H9 (cell line): ENCODE measurements around the gene DCPS. TPM values are rescaled to one million over a fixed set of nuclear protein-coding genes. Genes with fewer than 3 reads are reported as not detected.
A peak's percentile ranks its signal among the peaks of the same experiment; 100 is the strongest.

Experiments
- DNase-seq: peaks from one replicate; pipeline ENCODE4 v3.0.0-alpha.2; 2017
- H2AFZ ChIP-seq: one replicate; pipeline ENCODE4 v1.6.1; 2013; ENCODE audit warnings: mild to moderate bottlenecking, low read length, control low read depth, moderate library complexity
- H2AK5ac ChIP-seq: 2 replicates; pipeline ENCODE4 v1.6.1; 2013; ENCODE audit warnings: low read length, control low read depth, mixed read lengths; ENCODE audit not compliant: insufficient read length
- H2BK120ac ChIP-seq: one replicate; pipeline ENCODE4 v1.6.1; 2013; ENCODE audit warnings: low read depth, mild to moderate bottlenecking, low read length, control low read depth, inconsistent platforms; ENCODE audit not compliant: poor library complexity, severe bottlenecking
- H2BK12ac ChIP-seq: 2 replicates; pipeline ENCODE4 v1.6.1; 2013; ENCODE audit warnings: low read length, control low read depth, mixed read lengths, low read depth; ENCODE audit not compliant: insufficient read length
- H2BK15ac ChIP-seq: 2 replicates; pipeline ENCODE4 v1.6.1; 2013; ENCODE audit warnings: low read depth, low read length, control low read depth
- H2BK20ac ChIP-seq: one replicate; pipeline ENCODE4 v1.6.1; 2013; ENCODE audit warnings: low read depth, mild to moderate bottlenecking, low read length, control low read depth, inconsistent platforms; ENCODE audit not compliant: poor library complexity, severe bottlenecking
- H2BK5ac ChIP-seq: 2 replicates; pipeline ENCODE4 v1.6.1; 2013; ENCODE audit warnings: low read length, control low read depth, mixed read lengths; ENCODE audit not compliant: insufficient read length
- H3K14ac ChIP-seq: 2 replicates; pipeline ENCODE4 v1.6.1; 2013; ENCODE audit warnings: low read length, control low read depth; ENCODE audit not compliant: insufficient read depth
- H3K18ac ChIP-seq: 2 replicates; pipeline ENCODE4 v1.6.1; 2013; ENCODE audit warnings: low read depth, mild to moderate bottlenecking, mixed read lengths, low read length, control low read depth; ENCODE audit not compliant: insufficient read length
- H3K23ac ChIP-seq: 2 replicates; pipeline ENCODE4 v1.6.1; 2013; ENCODE audit warnings: low read length, control low read depth, mixed read lengths, low read depth; ENCODE audit not compliant: insufficient read length
- H3K23me2 ChIP-seq: 2 replicates; pipeline ENCODE4 v1.6.1; 2013; ENCODE audit warnings: low read depth, mild to moderate bottlenecking, mixed read lengths, low read length, control low read depth; ENCODE audit not compliant: insufficient read length, poor library complexity, severe bottlenecking
- H3K27ac ChIP-seq: 2 replicates; pipeline ENCODE4 v1.5.1; 2013; ENCODE audit warnings: low read length, control low read depth, mixed read lengths, low read depth; ENCODE audit not compliant: insufficient read length
- H3K27me3 ChIP-seq: 2 replicates; pipeline ENCODE4 v1.6.1; 2013; ENCODE audit warnings: low read length, control low read depth, inconsistent platforms; ENCODE audit not compliant: insufficient read depth
- H3K4ac ChIP-seq: 2 replicates; pipeline ENCODE4 v1.6.1; 2013; ENCODE audit warnings: low read depth, mild to moderate bottlenecking, control low read depth, inconsistent platforms, low read length, moderate library complexity
- H3K4me1 ChIP-seq: 2 replicates; pipeline ENCODE4 v1.6.1; 2013; ENCODE audit warnings: low read length, control low read depth, inconsistent platforms; ENCODE audit not compliant: insufficient read depth
- H3K4me2 ChIP-seq: 2 replicates; pipeline ENCODE4 v1.6.1; 2013; ENCODE audit warnings: low read length, control low read depth, mixed read lengths; ENCODE audit not compliant: insufficient read length, insufficient read depth
- H3K56ac ChIP-seq: 2 replicates; pipeline ENCODE4 v1.6.1; 2013; ENCODE audit warnings: low read depth, mild to moderate bottlenecking, mixed read lengths, low read length, control low read depth; ENCODE audit not compliant: insufficient read length
- H3K79me1 ChIP-seq: 2 replicates; pipeline ENCODE4 v1.6.1; 2013; ENCODE audit warnings: low read depth, mild to moderate bottlenecking, moderate library complexity, low read length, control low read depth, inconsistent platforms; ENCODE audit not compliant: insufficient read depth, poor library complexity, severe bottlenecking
- H3K79me2 ChIP-seq: 2 replicates; pipeline ENCODE4 v1.6.1; 2013; ENCODE audit warnings: low read length, control low read depth, inconsistent platforms; ENCODE audit not compliant: insufficient read depth
- H3K9ac ChIP-seq: 2 replicates; pipeline ENCODE4 v1.6.1; 2013; ENCODE audit warnings: low read length, control low read depth, mixed read lengths; ENCODE audit not compliant: insufficient read length; ENCODE audit errors: extremely low read depth
- H3K9me3 ChIP-seq: one replicate; pipeline ENCODE4 v1.6.1; 2013; ENCODE audit warnings: low read depth, low read length, inconsistent platforms; ENCODE audit not compliant: control insufficient read depth
- H3T11ph ChIP-seq: one replicate; pipeline ENCODE4 v1.6.1; 2013; ENCODE audit warnings: mild to moderate bottlenecking, low read length, control low read depth, inconsistent platforms
- H4K20me1 ChIP-seq: one replicate; pipeline ENCODE4 v1.6.1; 2013; ENCODE audit not compliant: control insufficient read depth, insufficient read length, insufficient read depth
- H4K5ac ChIP-seq: 2 replicates; pipeline ENCODE4 v1.6.1; 2013; ENCODE audit warnings: low read depth, mild to moderate bottlenecking, mixed read lengths, low read length, control low read depth; ENCODE audit not compliant: insufficient read length
- H4K8ac ChIP-seq: replicated peaks from 2 replicates; pipeline ENCODE4 v1.6.1; 2013; ENCODE audit warnings: low read length, control low read depth, mixed read lengths, low read depth; ENCODE audit not compliant: insufficient read length
- H4K91ac ChIP-seq: 2 replicates; pipeline ENCODE4 v1.6.1; 2013; ENCODE audit warnings: low read depth, mild to moderate bottlenecking, moderate library complexity, mixed read lengths, low read length, control low read depth; ENCODE audit not compliant: insufficient read length
- H3K27ac Mint-ChIP-seq, 3 experiments: 2 replicates in 2 of 3; 3 replicates in 1 of 3; pipeline ENCODE4 v1.8.0; 2020 to 2021; ENCODE audit warnings: mixed read lengths in 3 of 3, mild to moderate bottlenecking in 1 of 3, moderate library complexity in 1 of 3
- H3K27me3 Mint-ChIP-seq: 2 replicates; pipeline ENCODE4 v1.8.0; 2021; ENCODE audit warnings: low read depth, mild to moderate bottlenecking, moderate library complexity, mixed read lengths
- H3K36me3 Mint-ChIP-seq, 3 experiments: 2 replicates in 2 of 3; 3 replicates in 1 of 3; pipeline ENCODE4 v1.8.0; 2020 to 2021; ENCODE audit warnings: low read depth in 3 of 3, mixed read lengths in 3 of 3; ENCODE audit not compliant: insufficient read depth in 1 of 3
- H3K4me1 Mint-ChIP-seq, 2 experiments: 2 replicates each; pipeline ENCODE4 v1.8.0; 2020; ENCODE audit warnings: mixed read lengths in 2 of 2
- H3K4me3 Mint-ChIP-seq, 2 experiments: 2 replicates in 1 of 2; 3 replicates in 1 of 2; pipeline ENCODE4 v1.8.0; 2020 to 2021; ENCODE audit warnings: mild to moderate bottlenecking in 2 of 2, mixed read lengths in 2 of 2, moderate library complexity in 1 of 2
- H3K9me3 Mint-ChIP-seq, 2 experiments: 2 replicates in 1 of 2; 3 replicates in 1 of 2; pipeline ENCODE4 v1.8.0; 2020; ENCODE audit warnings: mild to moderate bottlenecking in 2 of 2, mixed read lengths in 2 of 2, moderate library complexity in 1 of 2
- WGBS: extraction: QIAGEN DNeasy Blood & Tissue Kit; methylation state at CpG from one replicate; pipeline ENCODE4 v1.1.7; 2013; ENCODE audit warnings: missing lambda C conversion rate, low lambda C conversion rate, mixed read lengths; ENCODE audit not compliant: insufficient read length; ENCODE audit errors: extremely low coverage; 5-methylcytosine and 5-hydroxymethylcytosine counted together
- total RNA-seq: library from RNA; stranded (reverse); gene quantifications from 2 replicates; pipeline ENCODE4 v1.2.1, GENCODE V29; 2021
- TF ChIP-seq, protein P1 (sequence below): fragments of 200-600 bp; sonication (generic); conservative IDR thresholded peaks from 3 replicates; pipeline ENCODE4 v1.8.0; 2021; ENCODE audit warnings: antibody characterized with exemption, mild to moderate bottlenecking

DCPS gene
- total RNA-seq, 1 experiment from 2014 or later: 27.7 TPM

GRCh38 chr11:126352934-126353801 is 49.3 kb downstream of the DCPS start:
- H3K27ac ChIP-seq: no peak overlapping the region
- no peak for DNase-seq
- H3K27me3 Mint-ChIP-seq: no peaks in the 10 kb centered on the region; the same call in 1 of the 2 replicates

More at GRCh38 chr11:126352934-126353801, 49.3 kb downstream of the DCPS start:
- Histone ChIP-seq H3K4ac (no peak overlapping the region), H3K23me2 (peaks cover 5% of the 10 kb centered on the region), H3K9ac (no peak overlapping the region), H3K18ac (no peak overlapping the region), H3K79me2 (peaks cover 7% of the 10 kb centered on the region; the same call in 1 of the 2 replicates), H2BK5ac (no peak overlapping the region), H3T11ph (no peak overlapping the region), H2BK120ac (no peak overlapping the region), H3K4me1 (peaks cover 6% of the 10 kb centered on the region), H2BK12ac (no peak overlapping the region), H2BK20ac (no peak overlapping the region), H3K79me1 (no peaks in the 10 kb centered on the region), H3K4me2 (peak overlapping the region; percentile 22), H2AK5ac (no peak overlapping the region), H4K20me1 (no peaks in the 10 kb centered on the region), H3K23ac (no peak overlapping the region), H3K56ac (no peak overlapping the region), H4K8ac (no peak overlapping the region), H3K27me3 (no peaks in the 10 kb centered on the region), H2AFZ (no peak overlapping the region), H2BK15ac (no peak overlapping the region), H3K9me3 (no peaks in the 10 kb centered on the region), H4K5ac (no peak overlapping the region), H3K14ac (no peak overlapping the region), H4K91ac (no peak overlapping the region)
- Mint-ChIP-seq H3K4me3 (peak overlapping the region in 1 of 2 experiments; percentile 71; a peak in 2 of 5 replicates), H3K36me3 (peaks cover 6 to 10% (median 6%) of the 10 kb centered on the region in 3 experiments; a peak in 5 of 7 replicates), H3K4me1 (peaks cover 36 to 53% of the 10 kb centered on the region in 2 experiments), H3K9me3 (no peaks in the 10 kb centered on the region; a peak in 1 of 5 replicates), H3K27ac (peak overlapping the region; percentile 29 to 73 (median 69); a peak in 5 of 7 replicates)
- WGBS: 83% methylated on average over 1 of the region's 4 CpGs
- TF ChIP-seq, protein P1, sequence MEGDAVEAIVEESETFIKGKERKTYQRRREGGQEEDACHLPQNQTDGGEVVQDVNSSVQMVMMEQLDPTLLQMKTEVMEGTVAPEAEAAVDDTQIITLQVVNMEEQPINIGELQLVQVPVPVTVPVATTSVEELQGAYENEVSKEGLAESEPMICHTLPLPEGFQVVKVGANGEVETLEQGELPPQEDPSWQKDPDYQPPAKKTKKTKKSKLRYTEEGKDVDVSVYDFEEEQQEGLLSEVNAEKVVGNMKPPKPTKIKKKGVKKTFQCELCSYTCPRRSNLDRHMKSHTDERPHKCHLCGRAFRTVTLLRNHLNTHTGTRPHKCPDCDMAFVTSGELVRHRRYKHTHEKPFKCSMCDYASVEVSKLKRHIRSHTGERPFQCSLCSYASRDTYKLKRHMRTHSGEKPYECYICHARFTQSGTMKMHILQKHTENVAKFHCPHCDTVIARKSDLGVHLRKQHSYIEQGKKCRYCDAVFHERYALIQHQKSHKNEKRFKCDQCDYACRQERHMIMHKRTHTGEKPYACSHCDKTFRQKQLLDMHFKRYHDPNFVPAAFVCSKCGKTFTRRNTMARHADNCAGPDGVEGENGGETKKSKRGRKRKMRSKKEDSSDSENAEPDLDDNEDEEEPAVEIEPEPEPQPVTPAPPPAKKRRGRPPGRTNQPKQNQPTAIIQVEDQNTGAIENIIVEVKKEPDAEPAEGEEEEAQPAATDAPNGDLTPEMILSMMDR: no peak
